GM18951 (cell line): ENCODE measurements around the gene CSMD2.

ENCODE experiments used
- POLR2A ChIP-seq: IDR thresholded peaks from 4 replicates; pipeline ENCODE4 v1.6.1; 2011; ENCODE audit warnings: mild to moderate bottlenecking; ENCODE audit not compliant: insufficient read length, insufficient read depth; ENCODE audit errors: extremely low read depth
- in situ Hi-C: fragments of 300-500 bp; cut with MboI; formaldehyde crosslinking; loops from one replicate; pipeline ENCODE4 v1.12.0; 2022; ENCODE audit warnings: low sequenced_read_pairs, mixed read lengths, inconsistent platforms; ENCODE audit not compliant: unreplicated experiment

The CSMD2 gene

GRCh38 chr1:33872275-33872674 lies 292.8 kb downstream of the CSMD2 start:
- in situ Hi-C loops = no loop called here
- TF ChIP-seq POLR2A = no peak

GRCh38 chr1:33867684-33868083 lies 297.3 kb downstream of the CSMD2 start:
- TF ChIP-seq POLR2A = no peak
- in situ Hi-C loops = no loop called here

- no peak for TF ChIP-seq POLR2A
- in situ Hi-C loops = no loop called here
These were observed 298.7 kb downstream of the CSMD2 start for GRCh38 chr1:33866281-33866680.

GRCh38 chr1:33864460-33865389 lies 300.3 kb downstream of the CSMD2 start:
- in situ Hi-C loops = no loop called here
- TF ChIP-seq POLR2A = no peak

GRCh38 chr1:33863779-33864178 lies 301.3 kb downstream of the CSMD2 start, which contains the start of gene HMGB4:
Gene HMGB4, plus strand, starts transcription at chr1:33864079. Its CDS starts 113 bp downstream, at chr1:33864192.
- in situ Hi-C loops = no loop called here
- no peak for TF ChIP-seq POLR2A

- no peak for TF ChIP-seq POLR2A
- in situ Hi-C loops = no loop called here
These were observed 304.4 kb downstream of the CSMD2 start for GRCh38 chr1:33860671-33861070.

- in situ Hi-C loops = no loop called here
- TF ChIP-seq POLR2A = no peak
These were observed 310.9 kb downstream of the CSMD2 start for GRCh38 chr1:33854091-33854490.

GRCh38 chr1:33853431-33853830 lies 311.6 kb downstream of the CSMD2 start:
- in situ Hi-C loops = no loop called here
- TF ChIP-seq POLR2A = no peak

GRCh38 chr1:33852711-33853110 lies 312.3 kb downstream of the CSMD2 start:
- in situ Hi-C loops = no loop called here
- TF ChIP-seq POLR2A = no peak

- TF ChIP-seq POLR2A = no peak
- in situ Hi-C loops = no loop called here
These were observed 314.5 kb downstream of the CSMD2 start for GRCh38 chr1:33850481-33850880.

- no peak for TF ChIP-seq POLR2A
- in situ Hi-C loops = no loop called here
These were observed 315.8 kb downstream of the CSMD2 start for GRCh38 chr1:33849211-33849610.

GRCh38 chr1:33848205-33848937 lies 316.7 kb downstream of the CSMD2 start:
- in situ Hi-C loops = no loop called here
- TF ChIP-seq POLR2A = no peak

- no peak for TF ChIP-seq POLR2A
- in situ Hi-C loops = no loop called here
These were observed 318.2 kb downstream of the CSMD2 start for GRCh38 chr1:33846861-33847260.
